Activated naive CD4-positive, alpha-beta T cell treated with anti-CD3 and anti-CD28 coated beads, Interleukin-2, amount 50 U/mL, for 24 hours (primary cell): ENCODE data around the gene ADCY9.
"Not testable (repeated sequence)": the region's sequence is repeated elsewhere in the genome, so short reads cannot be mapped to it uniquely, and the experiment has no call there.

Experiments used
- H3K27ac Mint-ChIP-seq: one replicate; pipeline ENCODE4 v1.8.0; 2021; ENCODE audit warnings: mild to moderate bottlenecking, mixed read lengths
- H3K27me3 Mint-ChIP-seq: one replicate; pipeline ENCODE4 v1.8.0; 2021; ENCODE audit warnings: mixed read lengths
- H3K36me3 Mint-ChIP-seq: one replicate; pipeline ENCODE4 v1.8.0; 2021; ENCODE audit warnings: mixed read lengths
- H3K4me1 Mint-ChIP-seq: one replicate; pipeline ENCODE4 v1.8.0; 2021; ENCODE audit warnings: mixed read lengths
- H3K4me3 Mint-ChIP-seq: one replicate; pipeline ENCODE4 v1.8.0; 2021; ENCODE audit warnings: mild to moderate bottlenecking, mixed read lengths
- H3K9me3 Mint-ChIP-seq: one replicate; pipeline ENCODE4 v1.8.0; 2021; ENCODE audit warnings: mixed read lengths

ADCY9 gene

DNA sequence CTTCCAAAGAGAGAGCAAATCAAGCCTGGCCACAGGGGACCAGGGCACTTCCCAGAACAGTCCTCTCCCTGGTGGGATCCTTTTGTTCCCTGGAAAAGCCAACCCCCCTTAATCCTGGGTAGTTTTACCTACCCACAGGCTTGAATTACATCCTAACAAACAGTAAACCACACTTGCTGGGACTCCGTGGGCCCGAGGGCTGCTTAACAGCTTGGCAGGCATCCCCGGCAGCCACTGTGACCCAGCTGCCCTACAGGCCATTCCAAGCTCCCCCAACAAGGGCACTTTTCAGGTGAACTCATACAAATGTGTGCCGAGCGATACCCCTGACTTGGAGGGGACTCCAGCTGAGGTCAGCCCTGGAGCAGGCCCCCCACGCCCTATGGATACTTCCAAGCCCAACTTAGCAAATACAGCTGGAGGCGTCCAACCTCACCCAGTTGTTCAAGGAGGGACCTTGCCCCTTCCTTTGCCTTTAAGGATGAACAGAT lies 26.4 kb downstream of the ADCY9 start:
- Mint-ChIP-seq H3K27ac (no peak overlapping the region), H3K4me3 (no peak overlapping the region), H3K9me3 (no peaks in the 10 kb centered on the region), H3K4me1 (no peaks in the 10 kb centered on the region), H3K36me3 (no peaks in the 10 kb centered on the region), H3K27me3 (no peaks in the 10 kb centered on the region)

DNA sequence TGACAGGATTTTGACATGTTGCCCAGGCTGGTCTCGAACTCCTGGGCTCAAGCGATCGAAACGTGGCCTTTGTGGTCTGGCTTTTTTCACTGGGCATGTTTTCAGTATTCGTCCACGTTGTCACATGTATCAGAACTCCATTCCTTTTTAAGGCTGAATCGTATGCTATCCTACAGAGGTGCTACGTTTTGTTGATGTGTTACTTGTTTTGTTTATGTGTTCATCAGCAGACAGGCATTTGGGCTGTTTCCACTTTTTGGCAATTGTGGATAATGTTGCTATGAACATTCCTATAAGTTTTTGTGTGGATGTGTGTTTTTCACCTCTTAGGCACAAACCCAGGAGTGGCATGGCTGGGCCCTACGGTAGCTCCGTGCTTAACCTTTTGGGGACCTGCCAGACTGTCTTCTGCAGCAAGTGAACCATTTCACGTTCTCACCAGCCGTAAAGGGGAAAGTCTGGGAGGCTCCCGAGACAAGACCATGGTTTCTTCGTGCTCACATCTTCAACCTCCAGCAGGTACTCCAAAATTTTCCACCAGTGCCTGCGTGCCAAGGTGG lies 26.9 kb downstream of the ADCY9 start:
- Mint-ChIP-seq H3K36me3 (no peaks in the 10 kb centered on the region), H3K4me1 (no peaks in the 10 kb centered on the region), H3K27me3 (no peaks in the 10 kb centered on the region), H3K4me3 (no peak overlapping the region), H3K9me3 (no peaks in the 10 kb centered on the region), H3K27ac (no peak overlapping the region)

DNA sequence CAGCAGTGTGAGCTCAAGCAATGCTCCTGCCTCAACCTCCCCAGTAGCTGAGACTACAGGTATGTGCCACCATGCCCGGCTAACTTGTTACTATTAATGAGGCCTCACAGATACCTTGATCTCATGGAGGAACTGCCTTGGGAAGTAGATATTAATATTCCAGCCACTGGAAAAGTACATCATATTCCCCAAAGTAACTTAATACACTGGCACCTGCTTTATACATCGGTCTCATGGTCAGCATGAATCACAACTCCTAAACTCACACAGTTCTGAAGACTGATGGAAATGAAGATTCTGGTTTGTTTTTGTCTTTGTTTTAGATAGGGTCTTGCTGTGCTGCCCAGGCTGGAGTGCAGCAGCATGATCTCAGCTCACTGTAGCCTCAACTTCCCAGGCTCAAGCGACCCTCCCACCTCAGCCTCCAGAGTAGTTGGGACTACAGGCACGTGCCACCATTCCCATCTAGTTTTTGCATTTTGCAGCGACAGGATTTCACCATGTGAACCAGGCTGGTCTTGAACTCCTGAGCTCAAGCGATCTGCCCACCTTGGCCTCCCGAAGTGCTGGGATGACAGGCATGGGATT lies 28.2 kb downstream of the ADCY9 start:
- H3K4me3 Mint-ChIP-seq = no peak overlapping the region
- H3K27me3 Mint-ChIP-seq = no peaks in the 10 kb centered on the region
- H3K27ac Mint-ChIP-seq = no peak overlapping the region
- peaks cover 2% of the 10 kb centered on the region for H3K36me3 Mint-ChIP-seq
- peaks cover 4% of the 10 kb centered on the region for H3K4me1 Mint-ChIP-seq
- H3K9me3 Mint-ChIP-seq = no peaks in the 10 kb centered on the region

DNA sequence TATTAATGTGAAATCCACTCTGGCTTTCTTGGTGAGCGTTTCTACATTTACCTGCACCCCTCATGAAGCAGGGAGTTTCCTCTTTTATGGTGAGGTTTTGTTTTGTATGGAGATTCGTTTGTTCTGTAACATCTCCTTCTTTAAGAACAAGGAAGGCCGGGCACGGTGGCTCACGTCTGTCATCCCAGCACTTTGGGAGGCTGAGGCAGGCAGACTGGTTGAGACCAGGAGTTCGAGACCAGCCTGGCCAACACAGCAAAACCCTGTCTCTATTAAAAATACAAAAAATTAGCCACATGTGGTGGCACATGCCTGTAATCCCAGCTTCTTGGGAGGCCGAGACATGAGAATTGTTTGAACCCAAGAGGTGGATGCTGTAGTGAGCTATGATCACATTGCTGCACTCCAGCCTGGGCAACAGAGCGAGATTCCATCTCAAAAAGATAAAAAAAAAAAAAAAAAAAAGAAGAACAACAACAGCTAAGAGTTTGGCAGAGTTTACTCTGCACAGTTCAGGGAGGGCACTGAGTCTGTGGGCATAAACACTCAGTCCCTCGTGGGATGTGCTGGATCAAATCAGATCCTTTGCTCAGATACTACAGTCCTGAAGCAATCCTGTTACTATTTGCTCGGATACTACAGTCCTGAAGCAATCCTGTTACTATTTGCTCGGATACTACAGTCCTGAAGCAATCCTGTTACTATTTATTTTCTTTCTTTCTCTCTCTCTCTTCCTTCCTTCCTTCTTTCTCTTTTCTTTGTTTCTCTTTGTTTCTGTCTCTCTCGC lies 28.9 kb downstream of the ADCY9 start:
- H3K27me3 Mint-ChIP-seq = no peaks in the 10 kb centered on the region
- peaks cover 12% of the 10 kb centered on the region for H3K4me1 Mint-ChIP-seq
- no peaks in the 10 kb centered on the region for H3K9me3 Mint-ChIP-seq
- peaks cover 2% of the 10 kb centered on the region for H3K36me3 Mint-ChIP-seq
- H3K4me3 Mint-ChIP-seq = no peak overlapping the region
- no peak overlapping the region for H3K27ac Mint-ChIP-seq

DNA sequence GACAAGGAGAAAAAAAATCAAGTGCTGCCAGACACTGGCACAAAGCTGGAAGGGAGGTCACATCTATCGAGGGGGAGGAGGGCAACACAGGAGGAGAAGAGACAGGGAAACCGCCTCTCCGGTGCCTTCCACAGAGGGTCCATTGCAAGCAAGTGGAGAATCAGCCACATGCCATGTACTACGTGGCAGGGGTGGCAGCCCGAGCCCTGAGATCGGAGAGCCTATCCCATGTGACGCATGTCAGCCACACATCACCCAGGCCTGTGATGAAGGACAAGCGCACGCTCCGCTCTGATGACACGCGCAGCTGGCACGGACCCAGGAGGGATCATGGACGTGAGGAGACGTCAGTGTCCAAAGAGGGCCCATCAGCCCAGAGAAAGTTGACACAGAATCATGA lies 30.1 kb downstream of the ADCY9 start:
- H3K27me3 Mint-ChIP-seq = no peaks in the 10 kb centered on the region
- H3K4me3 Mint-ChIP-seq = no peak overlapping the region
- peaks cover 23% of the 10 kb centered on the region for H3K4me1 Mint-ChIP-seq
- H3K36me3 Mint-ChIP-seq = peaks cover 2% of the 10 kb centered on the region
- no peaks in the 10 kb centered on the region for H3K9me3 Mint-ChIP-seq
- no peak overlapping the region for H3K27ac Mint-ChIP-seq

DNA sequence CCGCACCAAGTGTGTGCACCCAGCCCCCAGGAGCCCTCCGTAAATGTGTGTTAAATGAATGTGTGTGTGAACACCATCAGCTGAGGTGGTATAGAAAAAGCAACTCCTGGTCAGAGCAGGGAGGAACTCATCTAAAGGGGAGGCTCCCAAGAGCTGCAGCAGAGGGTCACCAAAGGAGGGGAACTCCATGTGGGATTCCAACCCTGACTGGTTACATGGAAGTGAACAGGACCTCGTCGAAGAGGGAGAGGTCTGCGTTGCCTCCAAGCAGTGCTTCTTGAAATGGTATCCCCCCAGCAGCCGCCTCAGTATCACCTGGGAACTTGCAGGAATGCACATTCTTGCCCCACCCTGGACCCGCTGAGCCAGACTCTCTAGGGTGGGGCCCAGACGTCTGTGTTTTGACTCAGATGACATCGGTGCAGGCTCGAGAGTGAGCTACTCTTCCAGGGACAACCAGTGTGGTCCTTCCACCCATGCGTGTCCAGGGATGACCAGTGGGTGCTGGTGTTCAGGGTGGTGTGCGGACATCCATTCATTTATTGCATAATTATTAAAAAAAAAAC lies 30.8 kb downstream of the ADCY9 start:
- no peak overlapping the region for H3K4me3 Mint-ChIP-seq
- H3K36me3 Mint-ChIP-seq = peaks cover 2% of the 10 kb centered on the region
- H3K4me1 Mint-ChIP-seq = peaks cover 30% of the 10 kb centered on the region
- no peaks in the 10 kb centered on the region for H3K27me3 Mint-ChIP-seq
- no peaks in the 10 kb centered on the region for H3K9me3 Mint-ChIP-seq
- no peak overlapping the region for H3K27ac Mint-ChIP-seq

DNA sequence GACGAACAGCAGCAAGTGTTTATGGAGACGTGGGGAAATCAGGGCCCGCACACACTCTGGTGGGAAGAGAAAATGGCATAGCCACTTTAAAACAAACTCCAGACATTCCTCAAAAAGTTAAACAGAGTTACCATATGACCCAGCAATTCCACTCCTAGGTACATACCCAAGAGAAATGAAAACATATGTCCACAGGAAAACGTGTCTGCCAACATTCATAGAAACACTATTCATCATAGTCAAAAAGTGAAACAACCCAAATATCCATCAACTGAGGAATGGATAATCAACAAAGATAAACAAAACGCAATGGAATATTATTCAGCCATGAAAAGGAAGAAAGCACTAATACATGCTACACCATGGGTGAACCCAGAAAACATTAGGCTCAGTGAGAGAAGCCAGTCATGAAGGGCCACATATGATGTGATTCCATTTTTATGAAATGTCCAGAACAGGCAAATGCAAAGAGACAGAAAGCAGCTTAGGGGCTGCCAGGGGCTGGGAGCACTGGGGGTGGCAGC lies 32.8 kb downstream of the ADCY9 start:
- H3K4me3 Mint-ChIP-seq = no peak overlapping the region
- H3K4me1 Mint-ChIP-seq = peaks cover 39% of the 10 kb centered on the region
- H3K27me3 Mint-ChIP-seq = no peaks in the 10 kb centered on the region
- no peak overlapping the region for H3K27ac Mint-ChIP-seq
- H3K36me3 Mint-ChIP-seq = peaks cover 2% of the 10 kb centered on the region
- no peaks in the 10 kb centered on the region for H3K9me3 Mint-ChIP-seq

DNA sequence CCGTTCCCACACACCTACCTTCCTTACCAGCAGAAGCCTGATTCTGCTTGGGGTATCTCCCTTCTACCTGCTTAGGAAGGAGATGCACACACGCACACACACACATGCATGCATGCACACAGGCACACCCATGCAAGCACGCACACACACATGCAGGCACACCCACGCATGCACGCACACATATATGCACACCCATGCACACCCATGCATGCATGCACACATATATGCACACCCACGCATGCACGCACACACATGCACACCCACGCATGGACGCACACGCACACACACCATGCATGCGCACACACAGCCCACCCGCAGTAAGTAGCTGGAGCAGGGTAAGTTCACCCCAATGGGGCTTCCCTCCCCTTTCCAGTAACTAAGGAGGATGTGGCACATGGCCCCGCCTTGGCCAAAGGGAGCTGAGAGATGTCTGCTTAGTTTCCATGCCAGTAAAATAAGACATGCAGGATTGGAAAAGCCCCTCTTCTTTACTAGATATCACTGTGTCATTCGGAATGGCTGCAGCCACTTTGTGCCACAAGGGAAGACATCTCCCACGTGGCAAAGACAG lies 33.7 kb downstream of the ADCY9 start:
- H3K27ac Mint-ChIP-seq = no peak overlapping the region
- no peak overlapping the region for H3K4me3 Mint-ChIP-seq
- H3K9me3 Mint-ChIP-seq = no peaks in the 10 kb centered on the region
- H3K36me3 Mint-ChIP-seq = peaks cover 2% of the 10 kb centered on the region
- H3K27me3 Mint-ChIP-seq = no peaks in the 10 kb centered on the region
- peaks cover 45% of the 10 kb centered on the region for H3K4me1 Mint-ChIP-seq

DNA sequence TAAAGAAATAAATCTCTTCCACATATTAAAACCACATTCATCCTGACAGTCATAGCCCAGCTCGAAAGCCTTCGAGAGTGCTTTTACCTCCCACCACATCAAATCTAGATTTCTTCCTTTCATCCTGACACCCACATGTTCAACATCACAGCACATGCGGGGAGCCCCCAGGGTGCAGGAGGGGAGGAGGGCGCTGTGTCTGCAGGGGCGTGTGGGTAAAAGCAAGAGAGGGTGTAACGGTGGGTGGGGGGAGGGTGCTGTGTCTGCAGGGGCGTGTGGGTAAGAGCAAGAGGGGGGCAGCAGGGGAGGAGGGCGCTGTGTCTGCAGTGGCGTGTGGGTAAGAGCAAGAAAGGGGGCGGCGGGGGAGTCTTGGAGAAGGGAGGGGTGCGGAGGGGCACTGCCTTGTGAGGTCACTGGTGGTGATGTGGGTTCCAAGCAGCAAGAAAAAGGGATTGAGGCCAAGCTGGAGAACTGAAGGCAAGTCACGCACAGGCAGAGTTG lies 34.7 kb downstream of the ADCY9 start:
- peaks cover 51% of the 10 kb centered on the region for H3K4me1 Mint-ChIP-seq
- H3K27me3 Mint-ChIP-seq = no peaks in the 10 kb centered on the region
- peak overlapping the region; percentile 68 for H3K4me3 Mint-ChIP-seq
- no peaks in the 10 kb centered on the region for H3K9me3 Mint-ChIP-seq
- peaks cover 2% of the 10 kb centered on the region for H3K36me3 Mint-ChIP-seq
- H3K27ac Mint-ChIP-seq = peak overlapping the region; percentile 10

DNA sequence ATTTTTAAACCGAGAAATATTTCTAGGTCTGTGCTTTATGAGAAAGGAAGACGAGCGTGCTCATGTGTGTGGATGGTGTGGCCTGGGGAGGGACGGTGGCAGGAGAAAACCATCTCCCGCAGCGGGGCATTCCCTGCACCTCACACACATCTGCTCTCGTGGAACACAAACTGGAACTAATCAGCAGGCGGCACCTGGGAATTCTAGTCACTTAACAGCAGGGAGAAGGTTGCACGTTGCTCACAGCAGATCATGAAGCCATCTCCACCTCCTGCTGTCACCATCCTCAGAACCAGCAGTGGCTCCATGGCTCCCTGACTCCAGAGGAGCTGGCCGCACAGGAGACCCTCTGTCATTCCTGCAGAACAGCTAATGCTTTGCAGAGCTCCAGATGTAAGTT lies 35.2 kb downstream of the ADCY9 start:
- Mint-ChIP-seq H3K4me3 (peak overlapping the region; percentile 68), H3K27me3 (no peaks in the 10 kb centered on the region), H3K36me3 (peaks cover 2% of the 10 kb centered on the region), H3K4me1 (peaks cover 51% of the 10 kb centered on the region), H3K9me3 (no peaks in the 10 kb centered on the region), H3K27ac (no peak overlapping the region)

DNA sequence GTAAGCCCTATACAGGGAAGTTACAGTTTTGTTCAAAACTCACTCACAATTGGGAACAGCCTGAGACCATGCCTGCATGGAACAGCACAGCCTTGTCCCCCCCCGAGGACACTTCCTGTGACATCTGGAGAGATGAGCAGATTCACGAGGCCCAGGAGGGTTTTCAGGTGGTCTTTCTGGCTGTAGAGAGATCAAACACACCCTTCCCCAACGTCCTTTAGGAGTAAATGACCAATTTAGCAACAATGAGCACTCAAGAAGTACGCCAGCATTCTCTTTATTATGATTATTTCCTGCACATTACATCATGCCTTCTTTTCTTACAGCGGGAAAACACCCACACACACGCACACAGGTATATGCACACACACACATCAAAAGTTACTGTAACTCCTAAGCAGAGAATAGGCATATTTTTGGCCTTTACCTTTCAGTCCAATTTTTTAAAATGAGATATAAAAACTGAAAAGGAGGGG lies 39.0 kb downstream of the ADCY9 start:
- H3K27ac Mint-ChIP-seq = peak overlapping the region; percentile 72
- peak overlapping the region; percentile 63 for H3K4me3 Mint-ChIP-seq
- H3K4me1 Mint-ChIP-seq = peaks cover 43% of the 10 kb centered on the region

DNA sequence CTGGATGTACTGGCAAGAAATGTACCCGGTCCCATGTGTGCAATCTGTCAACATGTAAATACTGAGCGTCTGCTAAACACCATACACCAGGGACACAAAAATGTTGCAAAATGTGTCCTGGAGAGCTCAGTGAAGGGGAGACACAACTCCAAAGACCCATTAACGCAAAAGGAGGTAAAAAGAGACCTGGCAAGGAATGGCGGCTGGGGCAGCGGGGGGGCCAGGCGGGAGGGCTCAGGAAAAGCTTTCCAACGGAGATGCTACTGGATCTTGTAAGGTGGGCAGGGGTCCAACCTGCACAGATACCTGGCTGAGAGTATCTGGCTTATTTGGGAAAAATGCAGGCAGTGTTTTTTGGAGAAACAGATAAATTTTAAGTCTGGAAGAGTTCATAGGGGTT lies 40.7 kb downstream of the ADCY9 start:
- Mint-ChIP-seq H3K4me1 (peaks cover 26% of the 10 kb centered on the region), H3K27ac (no peak overlapping the region), H3K27me3 (no peaks in the 10 kb centered on the region), H3K4me3 (no peak overlapping the region), H3K9me3 (no peaks in the 10 kb centered on the region), H3K36me3 (no peaks in the 10 kb centered on the region)

More for the DNA sequence above, 39.0 kb downstream of the ADCY9 start:
- H3K9me3 Mint-ChIP-seq = no peaks in the 10 kb centered on the region
- no peaks in the 10 kb centered on the region for H3K36me3 Mint-ChIP-seq
- H3K27me3 Mint-ChIP-seq = no peaks in the 10 kb centered on the region

DNA sequence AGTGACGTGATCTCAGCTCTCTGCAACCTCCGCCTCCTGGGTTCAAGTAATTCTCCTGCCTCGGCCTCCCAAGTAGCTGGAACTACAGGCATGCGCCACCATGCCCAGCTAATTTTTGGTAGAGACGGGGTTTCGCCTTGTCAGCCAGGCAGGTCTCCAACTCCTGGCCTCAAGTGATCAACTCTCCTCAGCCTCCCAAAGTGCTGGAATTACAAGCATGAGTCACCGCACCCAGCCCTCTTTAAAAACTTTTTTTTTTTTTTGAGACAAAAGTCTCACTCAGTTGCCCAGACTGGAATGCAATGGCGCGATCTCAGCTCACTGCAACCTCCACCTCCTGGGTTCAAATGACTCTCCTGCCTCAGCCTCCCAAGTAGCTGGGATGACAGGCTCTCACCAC lies 43.1 kb downstream of the ADCY9 start:
- not testable (repeated sequence) for H3K27ac Mint-ChIP-seq, H3K27me3 Mint-ChIP-seq, H3K4me3 Mint-ChIP-seq, H3K36me3 Mint-ChIP-seq, H3K9me3 Mint-ChIP-seq
- H3K4me1 Mint-ChIP-seq = peaks cover 17% of the 10 kb centered on the region

DNA sequence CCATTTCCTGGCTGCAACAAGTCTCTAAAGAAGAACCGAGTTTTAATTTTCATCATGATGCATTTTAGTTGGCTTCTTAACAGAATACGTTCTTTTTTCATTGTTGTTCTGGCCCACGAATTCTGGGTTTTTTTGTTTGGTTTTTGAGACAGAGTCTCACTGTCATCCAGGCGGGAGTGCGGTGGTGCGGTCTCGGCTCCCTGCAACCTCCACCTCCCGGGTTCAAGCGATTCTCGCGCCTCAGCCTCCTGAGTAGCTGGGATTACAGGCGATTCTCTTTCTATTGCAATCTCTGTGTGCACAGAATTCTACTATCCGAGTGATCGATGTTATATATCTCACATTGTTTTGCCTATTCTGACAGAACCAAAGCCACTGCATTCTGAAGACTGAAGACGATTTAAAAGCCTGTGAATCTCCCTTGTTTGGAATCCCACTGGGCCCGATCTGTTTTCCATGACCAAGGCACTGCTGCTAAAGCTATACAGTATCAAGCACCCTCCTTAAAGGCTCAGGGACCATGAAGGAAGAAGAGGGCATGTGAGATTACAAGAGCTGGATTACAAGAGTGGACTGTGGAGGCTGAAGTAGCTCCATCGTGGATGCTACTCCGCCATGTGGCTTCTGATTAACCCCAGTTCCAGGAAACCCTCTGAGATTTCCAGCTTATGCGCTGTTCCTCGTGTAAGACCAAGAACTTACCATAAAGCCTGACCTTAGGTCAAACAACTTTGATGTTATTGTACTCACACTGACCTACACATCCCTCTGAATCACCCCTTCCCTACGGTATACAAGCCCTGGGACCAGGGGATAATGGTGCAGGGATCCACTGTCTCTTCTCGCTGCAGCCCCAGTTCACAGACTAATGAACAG lies 44.3 kb downstream of the ADCY9 start:
- no peaks in the 10 kb centered on the region for H3K36me3 Mint-ChIP-seq
- no peaks in the 10 kb centered on the region for H3K27me3 Mint-ChIP-seq
- no peak overlapping the region for H3K27ac Mint-ChIP-seq
- peaks cover 4% of the 10 kb centered on the region for H3K4me1 Mint-ChIP-seq
- H3K9me3 Mint-ChIP-seq = no peaks in the 10 kb centered on the region
- no peak overlapping the region for H3K4me3 Mint-ChIP-seq
